GM18508 (cell line): ENCODE results near the gene FN3K.

Source experiments
- ATAC-seq: cut with Tn5 transposase; IDR thresholded peaks from one replicate; pipeline ENCODE4 v1.9.1; 2021; ENCODE audit warnings: moderate number of reproducible peaks; ENCODE audit not compliant: insufficient read depth, unreplicated experiment

FN3K gene

DNA sequence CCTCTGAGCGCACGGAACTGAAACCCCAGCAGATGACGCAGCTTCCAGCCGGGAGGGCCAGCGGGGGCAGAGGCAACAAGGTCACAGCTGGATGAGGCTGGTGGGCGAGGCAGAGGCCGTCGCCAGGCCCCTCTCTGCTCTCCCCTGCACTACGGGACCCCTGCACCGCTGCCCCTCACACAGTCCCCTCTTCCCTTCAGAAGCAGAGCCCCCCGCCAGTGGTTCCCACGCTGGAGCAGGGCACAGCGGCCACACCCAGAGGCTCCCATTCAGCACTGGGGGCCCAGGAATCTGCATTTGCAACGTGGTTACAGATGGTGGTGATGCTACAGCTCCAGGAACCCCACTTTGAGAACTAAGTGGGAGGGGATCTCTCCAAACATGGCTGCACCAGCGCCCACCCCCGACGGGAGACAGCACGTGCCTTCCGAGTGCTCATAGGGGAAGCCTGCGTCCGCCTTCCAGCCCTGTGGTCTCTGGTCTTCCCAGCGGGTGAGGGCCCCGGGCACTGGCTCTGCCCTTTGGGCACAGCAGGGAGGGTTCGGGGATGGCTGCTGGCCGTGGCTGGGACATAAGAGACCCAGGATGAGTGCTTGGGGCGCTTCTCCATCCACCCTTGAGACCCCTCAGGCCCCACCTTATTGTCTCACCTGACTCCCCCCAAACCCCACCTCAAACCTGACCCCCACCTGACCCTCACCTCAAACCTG, 32.2 kb upstream of the FN3K start:
- no peak for ATAC-seq

DNA sequence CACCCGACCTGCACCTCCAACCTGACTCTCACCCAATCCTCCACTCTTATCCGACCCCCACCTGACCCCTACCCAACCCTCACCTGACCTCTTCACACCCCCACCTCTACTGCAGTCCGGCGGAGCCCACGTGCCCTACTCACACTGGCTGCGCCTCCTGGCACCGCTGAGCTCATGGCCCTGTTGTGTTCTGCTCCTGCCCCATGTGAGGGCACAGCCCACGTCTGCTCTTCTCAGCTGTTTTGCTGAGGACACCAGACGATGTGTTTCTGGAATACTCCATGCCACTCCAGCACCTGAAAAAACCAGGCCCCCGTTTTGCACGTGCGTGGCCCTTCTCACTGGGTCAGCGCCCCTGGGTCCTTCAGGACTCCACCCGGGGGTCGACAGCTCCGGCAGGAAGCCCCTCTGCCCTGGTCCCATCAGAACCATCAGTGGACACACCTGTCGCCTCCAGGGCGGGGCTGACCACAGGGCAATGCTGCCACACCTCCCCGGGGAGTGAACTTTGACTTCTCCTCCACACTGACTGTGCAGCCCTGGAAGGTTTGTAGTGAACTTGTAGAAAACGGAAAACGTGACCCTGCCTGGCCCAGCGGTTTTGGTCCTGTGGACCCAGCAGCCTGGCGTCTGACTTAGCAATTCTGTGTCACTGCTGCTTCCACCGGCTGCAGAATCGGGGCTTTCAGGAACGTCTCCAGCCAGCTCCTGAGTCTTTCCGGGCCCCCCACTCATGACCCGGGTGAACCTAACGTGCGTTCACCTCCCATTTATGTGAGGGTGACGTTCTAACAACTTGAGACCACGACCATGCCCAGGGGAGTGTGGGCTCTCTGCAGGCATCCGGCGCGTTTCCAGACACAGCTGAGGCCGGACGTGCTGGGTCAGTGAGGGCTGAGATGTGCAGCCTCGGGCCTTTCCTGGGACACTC, 31.2 kb upstream of the FN3K start:
- ATAC-seq, result no peak

DNA sequence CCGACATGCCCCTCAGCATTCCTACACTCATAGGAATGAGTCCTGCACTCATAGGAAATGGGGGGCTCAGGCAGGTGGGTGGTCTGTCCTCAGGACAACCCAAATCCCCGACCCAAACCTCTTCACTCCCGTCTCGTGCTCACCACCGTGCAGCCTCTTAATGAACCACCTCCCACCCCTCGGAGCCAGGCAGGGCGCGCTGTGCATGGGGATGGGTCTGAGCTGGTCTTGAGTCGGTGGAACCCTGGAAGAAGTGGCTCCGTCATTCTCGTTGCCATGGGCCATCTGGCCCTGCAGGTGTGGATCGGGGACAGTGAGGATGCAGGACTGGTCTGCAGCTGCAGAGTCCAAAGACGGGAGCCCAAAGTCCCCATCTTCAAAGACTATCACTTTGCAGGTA, 30.5 kb upstream of the FN3K start:
- no peak for ATAC-seq

DNA sequence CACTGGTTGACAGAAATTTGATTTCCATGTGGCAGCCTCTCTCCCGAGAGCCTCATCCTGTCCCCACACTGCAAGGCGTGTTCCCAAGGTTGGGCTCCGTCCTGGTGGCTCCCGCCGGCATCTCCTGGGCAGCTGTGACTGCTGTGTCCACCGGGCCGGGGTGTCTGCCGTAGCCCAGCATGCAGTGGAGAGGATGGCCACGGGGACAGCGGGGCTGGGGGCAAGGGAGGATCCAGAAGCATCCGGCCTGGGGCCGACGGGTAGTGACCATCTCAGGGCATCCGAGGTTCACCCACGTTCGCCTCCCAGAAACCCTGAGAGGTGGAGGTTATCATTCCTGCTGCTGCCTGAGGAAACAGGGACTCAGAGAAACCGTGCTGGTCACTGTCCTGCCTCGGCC, 29.7 kb upstream of the FN3K start:
- ATAC-seq, result no peak

DNA sequence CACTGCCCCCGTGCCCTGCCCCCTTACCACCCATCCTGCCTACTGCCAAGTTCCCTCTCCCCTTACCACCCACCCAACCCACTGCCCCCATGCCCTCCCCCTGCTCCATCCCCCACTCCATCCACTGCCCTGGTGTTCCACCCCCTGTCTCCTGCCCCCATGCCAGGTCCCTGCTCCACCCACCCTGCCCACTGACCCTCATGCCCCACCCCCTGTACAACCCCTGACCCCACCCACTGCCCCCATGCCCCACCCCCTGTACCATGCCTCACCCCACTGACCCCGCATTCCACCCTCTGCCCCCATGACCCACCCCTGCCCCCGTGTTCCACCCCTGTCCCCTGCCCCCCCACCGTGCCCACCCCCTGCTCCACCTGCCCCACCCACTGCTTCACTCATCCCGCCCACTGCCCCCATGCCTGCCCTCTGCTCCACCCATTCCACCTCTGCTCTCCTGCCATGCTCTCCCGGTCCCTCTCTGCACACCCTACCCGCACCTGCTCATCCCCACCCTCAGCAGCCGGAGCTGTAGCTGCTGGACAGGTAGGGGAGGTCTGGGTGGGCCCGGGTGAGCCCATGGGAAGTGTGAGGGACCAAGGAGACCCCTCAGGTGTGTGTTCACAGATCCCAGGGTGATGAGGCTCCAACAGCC, 26.3 kb upstream of the FN3K start:
- ATAC-seq, result no peak

DNA sequence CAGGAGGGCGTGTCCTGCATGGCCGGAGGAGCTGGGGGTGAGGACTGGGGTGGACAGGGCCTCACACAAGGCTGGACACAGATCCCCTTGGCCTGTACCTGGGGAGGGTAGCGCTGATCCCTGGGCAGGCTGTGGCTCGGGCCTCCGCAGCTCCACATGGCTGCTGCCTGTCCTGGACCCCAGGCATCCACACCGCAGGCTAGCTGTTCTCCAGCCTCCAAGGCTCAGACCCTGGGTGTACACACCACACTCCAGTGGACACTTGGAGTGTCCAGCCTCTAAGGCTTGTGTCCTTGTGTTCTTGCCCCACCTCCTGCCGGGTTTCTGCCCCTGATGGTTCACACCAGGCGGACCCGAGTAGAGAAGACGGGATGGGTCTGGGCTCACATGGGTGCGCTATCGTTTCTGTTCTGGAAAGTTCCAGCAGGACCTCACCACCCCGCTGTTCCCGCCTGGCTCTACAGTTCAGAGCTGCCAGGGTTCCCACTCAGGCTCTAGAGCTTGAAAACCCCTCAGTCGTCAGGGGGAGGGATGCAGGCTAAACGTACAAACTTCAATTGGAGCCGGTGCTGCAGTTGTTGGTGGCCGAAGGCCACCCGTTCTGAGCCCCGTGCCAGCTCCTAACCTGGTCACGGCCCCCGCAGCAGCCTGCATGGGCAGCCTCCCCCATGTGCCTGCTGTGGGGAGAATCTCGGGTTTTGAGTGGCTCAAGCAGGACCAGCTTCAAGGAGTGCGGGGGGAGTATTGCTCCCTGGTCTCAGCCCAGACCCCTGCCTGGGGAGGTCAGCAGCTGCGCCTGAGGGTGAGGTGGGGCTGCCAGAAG, 25.5 kb upstream of the FN3K start:
- no peak for ATAC-seq

GRCh38 chr17:82710499-82711232, 24.7 kb upstream of the FN3K start:
- ATAC-seq, result no peak

GRCh38 chr17:82713071-82713723, 22.2 kb upstream of the FN3K start:
- no peak for ATAC-seq

GRCh38 chr17:82716203-82717010, 19.0 kb upstream of the FN3K start, which contains the start of gene FN3KRP:
TSS of gene FN3KRP (plus strand) at chr17:82716706. CDS start at chr17:82716756, 50 bp downstream.
- no peak for ATAC-seq

- ATAC-seq, result no peak
These were observed 16.3 kb upstream of the FN3K start for GRCh38 chr17:82718986-82719685.

DNA sequence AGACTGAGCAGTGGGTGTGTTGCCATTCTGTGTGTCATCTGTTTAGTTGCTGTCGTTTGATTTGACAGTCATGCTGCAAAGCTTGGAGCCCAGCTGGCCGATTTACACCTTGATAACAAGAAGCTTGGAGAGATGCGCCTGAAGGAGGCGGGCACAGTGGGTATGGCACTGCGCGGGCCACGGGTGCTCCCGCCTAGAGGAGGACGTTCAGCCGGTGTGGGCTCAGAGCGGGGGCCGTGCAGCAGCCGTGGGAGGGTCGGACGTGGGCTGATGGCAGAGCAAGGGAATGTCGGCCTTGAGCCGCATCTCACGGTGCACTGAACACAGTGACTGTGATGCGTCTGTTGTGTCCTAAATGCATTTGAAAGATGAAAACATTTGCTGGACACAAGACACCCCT, 15.2 kb upstream of the FN3K start:
- no peak for ATAC-seq

- no peak for ATAC-seq
These were observed 12.9 kb upstream of the FN3K start for GRCh38 chr17:82722341-82723013.

DNA sequence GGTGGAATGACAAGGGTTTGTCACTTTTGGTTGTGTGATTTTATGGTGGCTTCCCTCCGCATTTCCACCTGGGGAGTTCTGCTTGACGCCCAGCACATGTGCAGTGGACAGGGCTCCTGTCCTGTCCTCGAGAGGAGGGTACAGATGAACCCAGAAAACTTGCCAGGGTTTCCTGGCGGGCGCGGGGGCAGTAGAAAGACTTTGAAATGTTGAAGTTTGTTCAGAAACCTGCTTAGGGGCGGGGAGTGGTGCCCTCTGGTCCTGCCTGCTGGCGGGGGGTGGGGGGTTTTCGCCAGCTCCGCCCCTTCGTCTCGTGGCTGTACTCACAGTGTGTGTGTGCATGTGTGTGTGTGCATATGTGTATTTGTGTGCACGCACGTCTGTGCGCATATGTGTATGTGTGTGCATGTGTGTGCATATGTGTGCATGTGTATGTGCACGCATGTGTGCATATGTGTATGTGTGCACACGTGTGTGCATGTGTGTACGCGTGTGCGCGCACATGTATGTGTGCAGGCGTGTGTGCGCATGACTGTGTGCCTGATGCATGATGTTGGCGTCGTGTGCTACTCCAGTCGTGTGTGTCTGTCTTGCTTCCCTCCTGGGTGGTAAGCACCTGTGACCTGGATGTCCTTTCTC, 12.1 kb upstream of the FN3K start:
- no peak for ATAC-seq

- no peak for ATAC-seq
These were observed 9.0 kb upstream of the FN3K start for GRCh38 chr17:82726427-82726826.

GRCh38 chr17:82729479-82730260, 5.7 kb upstream of the FN3K start:
- no peak for ATAC-seq
